ENCODE data around the gene ISOC2. TPM values are rescaled to one million over a fixed set of nuclear protein-coding genes. Genes with fewer than 3 reads are reported as not detected.

The ISOC2 gene
- total RNA-seq, 1 donor from 2014 or later: 33.2 TPM

DNA sequence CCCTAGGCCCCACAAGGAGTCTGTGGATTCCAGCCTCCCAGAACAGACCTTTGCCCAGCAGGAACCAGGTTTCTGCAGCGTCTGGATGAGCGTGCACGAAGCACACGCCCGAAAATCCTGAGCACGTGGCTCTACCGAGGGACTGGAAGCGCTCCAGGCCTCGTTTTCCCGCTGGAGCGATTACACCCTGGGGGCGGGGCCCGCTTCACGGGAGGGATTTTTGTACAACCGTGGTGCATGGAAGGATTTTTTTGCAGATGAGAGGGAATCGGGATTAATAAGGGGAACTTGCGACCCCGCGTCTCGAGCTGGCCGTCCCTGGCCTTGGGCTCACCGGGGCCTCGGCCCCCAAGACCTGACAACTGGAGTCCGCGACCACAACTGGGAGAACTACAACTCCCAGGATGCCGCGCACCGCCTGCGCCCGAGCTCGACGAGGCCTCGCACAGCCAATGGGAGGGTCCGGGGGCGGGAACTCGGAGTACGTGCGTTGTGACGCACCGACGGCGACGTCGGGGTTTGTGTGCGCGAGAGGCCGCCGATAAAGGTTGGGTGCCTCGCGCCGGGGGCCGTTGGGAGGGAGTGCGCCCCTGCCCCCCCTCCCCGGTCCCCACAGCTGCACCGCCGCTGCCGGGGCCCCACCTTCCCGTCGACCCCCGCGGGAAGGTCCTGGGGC is 14.8 kb upstream of the ISOC2 start, which contains the start of gene ZNF628:
Gene ZNF628, plus strand, starts transcription at position 518 of the 676 bp plus-strand sequence. CDS start 3,294 bp downstream, outside the sequence.
- Histone ChIP-seq H3K36me3 (ENCODE audit: control insufficient read depth, insufficient read depth, low read length) (no peaks in the 10 kb centered on the region), H3K4me3 (ENCODE audit: low read depth, low read length) (peak within 1 kb of the TSS; percentile 58), H3K27me3 (ENCODE audit: control insufficient read depth, insufficient read depth, low read length) (no peaks in the 10 kb centered on the region)
- DNase-seq (ENCODE audit: low read depth): peak; percentile 90
- FAIRE-seq: no peak
- TF ChIP-seq, protein P1, sequence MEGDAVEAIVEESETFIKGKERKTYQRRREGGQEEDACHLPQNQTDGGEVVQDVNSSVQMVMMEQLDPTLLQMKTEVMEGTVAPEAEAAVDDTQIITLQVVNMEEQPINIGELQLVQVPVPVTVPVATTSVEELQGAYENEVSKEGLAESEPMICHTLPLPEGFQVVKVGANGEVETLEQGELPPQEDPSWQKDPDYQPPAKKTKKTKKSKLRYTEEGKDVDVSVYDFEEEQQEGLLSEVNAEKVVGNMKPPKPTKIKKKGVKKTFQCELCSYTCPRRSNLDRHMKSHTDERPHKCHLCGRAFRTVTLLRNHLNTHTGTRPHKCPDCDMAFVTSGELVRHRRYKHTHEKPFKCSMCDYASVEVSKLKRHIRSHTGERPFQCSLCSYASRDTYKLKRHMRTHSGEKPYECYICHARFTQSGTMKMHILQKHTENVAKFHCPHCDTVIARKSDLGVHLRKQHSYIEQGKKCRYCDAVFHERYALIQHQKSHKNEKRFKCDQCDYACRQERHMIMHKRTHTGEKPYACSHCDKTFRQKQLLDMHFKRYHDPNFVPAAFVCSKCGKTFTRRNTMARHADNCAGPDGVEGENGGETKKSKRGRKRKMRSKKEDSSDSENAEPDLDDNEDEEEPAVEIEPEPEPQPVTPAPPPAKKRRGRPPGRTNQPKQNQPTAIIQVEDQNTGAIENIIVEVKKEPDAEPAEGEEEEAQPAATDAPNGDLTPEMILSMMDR (IDR thresholded peaks at IDR 0.05; ENCODE audit: insufficient read depth, low read length, severe bottlenecking): no peak

DNA sequence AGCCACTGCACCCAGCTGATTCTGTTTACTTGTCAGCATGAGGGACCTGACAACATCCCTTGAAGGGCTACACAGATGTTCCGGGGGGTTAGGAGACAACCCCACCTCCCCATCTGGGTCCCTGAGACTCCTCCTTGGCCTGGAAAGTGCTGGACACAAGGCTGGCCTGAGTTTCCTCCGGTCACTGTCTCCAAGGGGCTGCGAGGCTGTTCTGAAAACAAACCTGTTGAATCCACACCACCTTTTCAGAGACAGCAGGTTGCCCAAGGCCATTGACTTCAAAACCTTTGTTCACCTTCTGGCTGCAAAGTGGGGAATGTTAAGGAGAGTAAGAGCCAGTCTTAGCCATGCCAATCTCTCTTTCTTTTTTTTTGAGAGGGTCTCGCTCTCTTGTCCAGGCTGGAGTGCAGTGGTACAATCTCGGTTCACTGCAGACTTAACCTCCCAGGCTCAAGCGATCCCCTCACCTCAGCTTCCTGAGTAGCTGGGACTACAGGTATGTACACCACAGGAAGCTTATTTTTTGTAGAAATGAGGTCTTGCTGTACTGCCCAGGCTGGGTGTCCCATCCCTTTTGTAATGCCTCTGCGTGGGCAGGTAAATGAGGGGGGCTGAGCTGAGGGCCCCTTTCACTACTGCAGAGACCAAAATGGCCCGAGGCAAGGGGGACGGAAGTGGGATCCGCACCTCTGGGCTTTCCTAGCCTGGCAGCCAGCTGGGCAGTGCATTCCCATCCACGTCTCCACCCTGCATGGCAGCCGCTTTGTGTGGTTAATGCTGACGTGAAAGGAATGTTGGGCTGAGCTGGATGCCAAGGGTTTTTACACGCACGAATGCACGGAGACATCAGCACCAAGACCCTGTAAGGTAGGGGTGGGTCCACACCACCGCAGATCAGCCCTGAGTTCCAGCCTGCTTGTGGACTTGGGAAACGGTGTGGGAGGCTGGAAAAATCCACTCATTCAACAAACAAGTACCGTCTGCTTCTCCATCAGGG is 13.1 kb upstream of the ISOC2 start:
- H3K27me3 ChIP-seq (ENCODE audit: control insufficient read depth, insufficient read depth, low read length): no peaks in the 10 kb centered on the region
- TF ChIP-seq, protein P1 (IDR thresholded peaks at IDR 0.05; ENCODE audit: insufficient read depth, low read length, severe bottlenecking): no peak
- H3K36me3 ChIP-seq (ENCODE audit: control insufficient read depth, insufficient read depth, low read length): no peaks in the 10 kb centered on the region
- no peak overlapping the region for H3K4me3 ChIP-seq (ENCODE audit: low read depth, low read length)
- FAIRE-seq (no peak), DNase-seq (ENCODE audit: low read depth) (peak; percentile 62)

DNA sequence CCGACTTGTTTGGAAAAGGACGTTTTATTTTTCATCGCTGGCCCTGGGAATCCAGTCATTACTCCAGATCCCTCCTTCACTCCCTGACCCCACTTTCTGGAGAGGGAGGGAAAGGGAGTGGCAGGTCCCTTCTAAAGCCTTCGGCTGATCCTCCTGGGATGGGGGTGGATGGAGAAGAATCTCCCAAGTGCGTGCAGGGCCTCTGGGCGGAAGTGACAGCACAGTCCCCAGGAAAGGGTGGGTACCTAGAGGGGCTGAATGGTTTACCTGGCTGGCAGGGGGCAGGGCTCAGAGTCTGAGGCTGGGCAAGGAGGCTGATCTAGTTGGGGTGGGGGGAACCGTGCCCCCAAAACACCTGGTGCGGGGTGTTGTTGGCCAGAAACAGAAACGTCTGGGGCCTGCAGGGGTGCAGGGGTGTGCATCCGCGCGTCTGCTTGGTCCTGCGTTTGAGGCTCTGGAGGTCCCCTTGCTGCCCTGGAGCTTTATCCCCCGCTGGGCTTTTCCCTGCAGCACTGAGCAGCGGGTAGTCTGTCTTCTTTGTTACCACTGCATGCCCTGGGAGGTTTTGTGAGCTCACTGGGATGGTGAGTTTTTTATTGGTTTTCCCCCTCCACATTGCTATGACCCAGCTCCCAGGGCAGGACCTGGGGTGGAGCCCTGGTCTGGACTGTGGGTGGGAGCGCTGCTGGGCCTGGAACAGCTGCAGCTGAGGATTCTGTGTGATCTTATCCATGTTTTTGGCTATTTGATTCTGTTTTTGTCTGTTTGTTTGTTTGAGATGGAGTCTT is 12.0 kb upstream of the ISOC2 start:
- FAIRE-seq (no peak), DNase-seq (ENCODE audit: low read depth) (no peak)
- Histone ChIP-seq H3K4me3 (ENCODE audit: low read depth, low read length) (no peak overlapping the region), H3K36me3 (ENCODE audit: control insufficient read depth, insufficient read depth, low read length) (no peaks in the 10 kb centered on the region), H3K27me3 (ENCODE audit: control insufficient read depth, insufficient read depth, low read length) (no peaks in the 10 kb centered on the region)
- TF ChIP-seq, protein P1 (IDR thresholded peaks at IDR 0.05; ENCODE audit: insufficient read depth, low read length, severe bottlenecking): no peak

DNA sequence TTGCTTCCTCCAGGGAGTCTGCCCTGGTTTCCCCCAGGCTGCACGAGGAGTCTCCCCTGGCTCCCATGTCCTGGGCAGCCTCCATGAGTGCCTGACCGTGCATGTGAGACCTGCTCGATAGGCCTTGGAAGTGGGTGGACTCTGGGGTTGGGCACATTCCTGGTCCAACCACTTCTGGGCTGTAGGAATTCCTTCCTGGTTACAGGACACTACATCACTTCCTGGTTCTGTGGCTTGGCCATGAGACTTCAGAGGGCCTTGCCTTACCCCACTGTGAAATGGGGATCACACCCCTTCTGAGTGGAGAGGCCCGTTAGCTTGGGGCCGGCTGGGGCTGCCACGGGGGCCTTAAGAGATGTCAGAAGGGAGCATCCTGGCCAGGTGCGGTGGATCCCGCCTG is 11.0 kb upstream of the ISOC2 start:
- Histone ChIP-seq H3K4me3 (ENCODE audit: low read depth, low read length) (no peak overlapping the region), H3K36me3 (ENCODE audit: control insufficient read depth, insufficient read depth, low read length) (no peaks in the 10 kb centered on the region), H3K27me3 (ENCODE audit: control insufficient read depth, insufficient read depth, low read length) (no peaks in the 10 kb centered on the region)
- DNase-seq (ENCODE audit: low read depth) (peak; percentile 60), FAIRE-seq (no peak)
- TF ChIP-seq, protein P1 (IDR thresholded peaks at IDR 0.05; ENCODE audit: insufficient read depth, low read length, severe bottlenecking): no peak

DNA sequence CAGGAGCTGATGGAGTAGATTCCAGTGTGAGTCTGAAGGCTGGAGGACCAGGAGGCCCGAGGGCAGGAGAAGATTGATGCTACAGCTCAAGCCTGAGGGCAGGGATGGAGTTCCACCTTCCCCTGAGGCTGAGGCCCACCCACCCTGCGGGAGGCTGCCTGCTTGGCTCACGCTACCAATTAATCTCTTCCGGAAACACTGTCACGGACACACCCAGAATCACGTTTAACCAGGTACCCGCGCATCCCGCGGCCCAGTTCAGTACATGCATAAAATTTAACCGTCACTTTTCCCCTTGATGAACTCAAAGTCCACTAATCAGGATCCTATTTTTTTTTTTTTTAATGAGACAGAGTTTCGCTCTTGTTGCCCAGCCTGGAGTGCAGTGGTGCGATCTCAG is 9.8 kb upstream of the ISOC2 start:
- no peak overlapping the region for H3K4me3 ChIP-seq (ENCODE audit: low read depth, low read length)
- no peak for DNase-seq (ENCODE audit: low read depth)

More for the DNA sequence above, 9.8 kb upstream of the ISOC2 start:
- no peak for FAIRE-seq
- H3K36me3 ChIP-seq (ENCODE audit: control insufficient read depth, insufficient read depth, low read length): no peaks in the 10 kb centered on the region
- no peaks in the 10 kb centered on the region for H3K27me3 ChIP-seq (ENCODE audit: control insufficient read depth, insufficient read depth, low read length)
- TF ChIP-seq, protein P1 (IDR thresholded peaks at IDR 0.05; ENCODE audit: insufficient read depth, low read length, severe bottlenecking): no peak
